K562 (cell line): ENCODE results near the gene PCBP3. TPM values are rescaled to one million over a fixed set of nuclear protein-coding genes. Genes with fewer than 3 reads are reported as not detected.

Experiments
- ATAC-seq: fragments of 200-7000 bp; cut with Tn5 transposase; 3 replicates; pipeline ENCODE4 v1.9.1; 2020; ENCODE audit warnings: moderate library complexity
- BruUV-seq: library from RNA; stranded (reverse); fragments of 400-500 nt; replicated peaks from 2 replicates; lab custom pipeline; 2021; lab: Mats Ljungman, UMichigan
- CTCF ChIA-PET: fragments of 300-600 bp; formaldehyde crosslinking; extraction: SDS; loops from one replicate; lab custom pipeline; 2021; ENCODE audit warnings: low intra/inter-chr PET ratio; lab: Yijun Ruan, JAX
- POLR2A ChIA-PET: fragments of 300-600, 350-650 bp; sonication (Branson Sonifier 250); formaldehyde crosslinking; extraction: SDS; loops from one replicate; lab custom pipeline; 2021; ENCODE audit warnings: antibody characterized with exemption, inconsistent platforms; lab: Yijun Ruan, JAX
- DNase-seq, 4 experiments: peaks; one replicate each; pipeline versions ENCODE4 v3.0.0 to v3.0.0-alpha.2; 2011 to 2018; ENCODE audit warnings: low spot score in 3 of 4, mixed read lengths in 3 of 4; ENCODE audit errors: extremely low read depth in 1 of 4
- FAIRE-seq: peaks from 2 replicates; lab custom pipeline; 2011; peaks lifted over from hg19 to GRCh38; lab: Jason Lieb, UNC
- H2AFZ ChIP-seq: 2 replicates; pipeline ENCODE4 v1.6.0; 2011; ENCODE audit warnings: low read depth, low read length, control low read depth, inconsistent platforms
- H3K27ac ChIP-seq: fragments of 200-600 bp; 3 replicates; pipeline ENCODE4 v1.8.0; 2011; ENCODE audit warnings: low read depth, mild to moderate bottlenecking, control low read depth, inconsistent platforms, low read length, moderate library complexity, mixed read lengths; ENCODE audit errors: extremely low read depth
- H3K27me3 ChIP-seq, 2 experiments: fragments of 300-600 bp in 1 of 2; 2 replicates in 1 of 2; 3 replicates in 1 of 2; pipeline versions ENCODE4 v1.6.0 to v1.8.0; 2011; ENCODE audit warnings: inconsistent platforms in 2 of 2, low read length in 2 of 2, mild to moderate bottlenecking in 1 of 2, mixed read lengths in 1 of 2, moderate library complexity in 1 of 2; ENCODE audit not compliant: control insufficient read depth in 2 of 2, insufficient read depth in 2 of 2
- H3K36me3 ChIP-seq: fragments of 300-600 bp; 3 replicates; pipeline ENCODE4 v1.8.0; 2011; ENCODE audit warnings: mild to moderate bottlenecking, low read length, inconsistent platforms; ENCODE audit not compliant: control insufficient read depth, insufficient read depth
- H3K4me1 ChIP-seq, 2 experiments: fragments of 200-600 bp in 1 of 2; replicated peaks in 1 of 2; 2 replicates in 1 of 2; 3 replicates in 1 of 2; pipeline versions ENCODE4 v1.5.1 to v1.8.0; 2011; ENCODE audit warnings: inconsistent platforms in 2 of 2, low read length in 2 of 2, mild to moderate bottlenecking in 1 of 2, mixed read lengths in 1 of 2, moderate library complexity in 1 of 2; ENCODE audit not compliant: control insufficient read depth in 2 of 2, insufficient read depth in 2 of 2
- H3K4me2 ChIP-seq: 2 replicates; pipeline ENCODE4 v1.6.1; 2011; ENCODE audit warnings: low read length, control low read depth, inconsistent platforms, mixed read lengths; ENCODE audit not compliant: insufficient read depth
- H3K4me3 ChIP-seq: fragments of 200-600 bp; sonication (generic), shearing (Covaris generic); 2 replicates; pipeline ENCODE4 v1.5.1; 2016; ENCODE audit warnings: control low read depth, inconsistent platforms
- H3K79me2 ChIP-seq: fragments of 200-600 bp; 3 replicates; pipeline ENCODE4 v1.8.0; 2011; ENCODE audit warnings: low read length, inconsistent platforms; ENCODE audit not compliant: control insufficient read depth, insufficient read depth
- H3K9ac ChIP-seq, 2 experiments: 2 replicates each; pipeline versions ENCODE4 v1.6.0 to v1.6.1; 2011; ENCODE audit warnings: low read depth in 2 of 2, low read length in 2 of 2, control low read depth in 1 of 2, inconsistent platforms in 1 of 2, mild to moderate bottlenecking in 1 of 2, mixed read lengths in 1 of 2; ENCODE audit not compliant: insufficient read depth in 1 of 2
- H3K9me1 ChIP-seq: one replicate; pipeline ENCODE4 v1.6.0; 2011; ENCODE audit warnings: inconsistent platforms, mild to moderate bottlenecking, low read length, moderate library complexity; ENCODE audit not compliant: control insufficient read depth, insufficient read depth
- H3K9me3 ChIP-seq: replicated peaks from 2 replicates; pipeline ENCODE4 v1.5.1; 2011; ENCODE audit warnings: low read depth, low read length, inconsistent platforms; ENCODE audit not compliant: control insufficient read depth, insufficient read depth
- H4K20me1 ChIP-seq: replicated peaks from 2 replicates; pipeline ENCODE4 v1.6.1; 2011; ENCODE audit warnings: low read length, inconsistent platforms, mixed read lengths; ENCODE audit not compliant: control insufficient read depth, insufficient read depth
- CCAR2 ChIP-seq: fragments of 200-400 bp; formaldehyde crosslinking; IDR thresholded peaks from 2 replicates; pipeline ENCODE4 v1.6.1; 2017; ENCODE audit warnings: mild to moderate bottlenecking, low read depth, low read length
- EGR1 ChIP-seq: fragments of 450-650 bp; conservative IDR thresholded peaks from 2 replicates; pipeline ENCODE4 v1.6.1; 2017; ENCODE audit warnings: mild to moderate bottlenecking
- ERF ChIP-seq: fragments of 450-650 bp; formaldehyde crosslinking; IDR thresholded peaks from 2 replicates; pipeline ENCODE4 v1.4.0; 2020; ENCODE audit warnings: mild to moderate bottlenecking, mixed read lengths
- FOXP1 ChIP-seq: sonication (generic); formaldehyde crosslinking; IDR thresholded peaks from 2 replicates; pipeline ENCODE4 v1.8.0; 2022; ENCODE audit warnings: mild to moderate bottlenecking, missing genetic modification reagents
- KDM5B ChIP-seq: fragments of 200-600 bp; sonication (generic); IDR thresholded peaks from 2 replicates; pipeline ENCODE4 v1.6.1; 2012; ENCODE audit warnings: low read depth, mild to moderate bottlenecking, moderate library complexity, low read length, control low read depth, inconsistent platforms; ENCODE audit not compliant: insufficient replicate concordance
- KHSRP ChIP-seq: fragments of 450-650 bp; IDR thresholded peaks from 2 replicates; pipeline ENCODE4 v1.6.1; 2017
- KLF13 ChIP-seq: fragments of 450-650 bp; IDR thresholded peaks from 2 replicates; pipeline ENCODE4 v1.6.1; 2016; ENCODE audit warnings: missing genetic modification characterization, low read depth, mild to moderate bottlenecking, missing compliant biosample characterization, moderate library complexity, borderline replicate concordance
- L3MBTL2 ChIP-seq: fragments of 450-650 bp; IDR thresholded peaks from 2 replicates; pipeline ENCODE4 v1.6.1; 2016; ENCODE audit warnings: mild to moderate bottlenecking, moderate library complexity
- MIER1 ChIP-seq: fragments of 450-650 bp; IDR thresholded peaks from 2 replicates; pipeline ENCODE4 v1.6.1; 2016; ENCODE audit warnings: antibody characterized with exemption, mild to moderate bottlenecking, low read depth
- NR2F6 ChIP-seq: fragments of 450-650 bp; formaldehyde crosslinking; IDR thresholded peaks from 2 replicates; pipeline ENCODE4 v1.4.0; 2020; ENCODE audit warnings: mild to moderate bottlenecking
- POLR2G ChIP-seq: fragments of 200-400 bp; formaldehyde crosslinking; IDR thresholded peaks from 2 replicates; pipeline ENCODE4 v1.6.1; 2017; ENCODE audit warnings: low read depth, mild to moderate bottlenecking, antibody characterized with exemption, low read length, moderate library complexity
- RBM25 ChIP-seq: fragments of 200-400 bp; formaldehyde crosslinking; IDR thresholded peaks from 2 replicates; pipeline ENCODE4 v1.6.1; 2018; ENCODE audit warnings: low read length, low read depth, moderate library complexity; ENCODE audit not compliant: severe bottlenecking
- ZBTB17 ChIP-seq: fragments of 450-650 bp; formaldehyde crosslinking; IDR thresholded peaks from 2 replicates; pipeline ENCODE4 v1.4.0; 2020; ENCODE audit warnings: mild to moderate bottlenecking
- ZBTB7A ChIP-seq: IDR thresholded peaks from 2 replicates; pipeline ENCODE4 v1.6.1; 2011; ENCODE audit warnings: low read depth, mild to moderate bottlenecking, low read length, moderate library complexity, borderline replicate concordance; ENCODE audit not compliant: control insufficient read depth
- ZNF140 ChIP-seq: fragments of 250-450 bp; sonication (Bioruptor Pico); IDR thresholded peaks from 2 replicates; pipeline ENCODE4 v1.8.0; 2021; ENCODE audit warnings: moderate library complexity, mild to moderate bottlenecking, inconsistent platforms
- ZNF175 ChIP-seq: fragments of 200-800 bp; sonication (Bioruptor generic); IDR thresholded peaks from 2 replicates; pipeline ENCODE4 v1.6.1; 2016; ENCODE audit warnings: low read depth, mild to moderate bottlenecking, missing genetic modification characterization, missing compliant biosample characterization
- ZNF253 ChIP-seq: fragments of 250-450 bp; sonication (Bioruptor Pico); conservative IDR thresholded peaks from 2 replicates; pipeline ENCODE4 v1.6.1; 2021; ENCODE audit warnings: mild to moderate bottlenecking
- WGBS: fragments of 100-300 bp; shearing (Covaris generic); methylation state at CpG from one replicate; pipeline ENCODE4 v1.1.6; 2016; ENCODE audit warnings: low coverage, mixed read lengths; ENCODE audit not compliant: insufficient coverage; ENCODE audit errors: missing lambda C conversion rate; 5-methylcytosine and 5-hydroxymethylcytosine counted together
- in situ Hi-C: fragments of 300-500 bp; cut with MboI; formaldehyde crosslinking; loops from 4 replicates; pipeline ENCODE4 v1.15.0; 2018; ENCODE audit warnings: inconsistent platforms, mixed read lengths
- intact Hi-C: fragments of 100-400 bp; cut with micrococcal nuclease; formaldehyde crosslinking; loops from 2 replicates; pipeline ENCODE4 v1.14.2; 2022
- polyA plus RNA-seq, 8 experiments: library from polyadenylated mRNA; depleted of rRNA in 4 of 8; stranded (reverse) in 5 of 8; unstranded in 3 of 8; fragments of >200 nt; fragmentation: Nextera tagmentation in 2 of 8; fragmentation: Illumina TruSeq in 1 of 8; extraction: Ambion mirVana in 2 of 8; extraction: Trizol in 1 of 8; gene quantifications; 2 replicates each; pipeline versions ENCODE4 v1.2.1 to v1.2.3, GENCODE V29; 2011 to 2014; ENCODE audit warnings: inconsistent platforms in 1 of 8, missing spikeins in 1 of 8
- total RNA-seq, 7 experiments: library from RNA; depleted of rRNA in 6 of 7; stranded (reverse); fragments of >200 nt in 6 of 7; fragmentation: Illumina TruSeq in 2 of 7; extraction: Trizol in 2 of 7; gene quantifications; 2 replicates each; pipeline versions ENCODE4 v1.2.1 to v1.2.3, GENCODE V29; 2011 to 2021; ENCODE audit warnings: low replicate concordance in 1 of 7
- TF ChIP-seq, protein P1 (sequence below): sonication (generic); IDR thresholded peaks from 2 replicates; pipeline ENCODE4 v1.6.1; 2016
- TF ChIP-seq, protein P2 (sequence below): sonication (generic); formaldehyde crosslinking; IDR thresholded peaks from 2 replicates; pipeline ENCODE4 v1.8.0; 2023; ENCODE audit warnings: mild to moderate bottlenecking, missing genetic modification reagents

The PCBP3 gene
- total and polyA plus RNA-seq, 9 of the 15 experiments (the other 6 are each of a cell fraction or from before 2014, with no cell fraction given) = 0.18 TPM; not detected in 8

DNA sequence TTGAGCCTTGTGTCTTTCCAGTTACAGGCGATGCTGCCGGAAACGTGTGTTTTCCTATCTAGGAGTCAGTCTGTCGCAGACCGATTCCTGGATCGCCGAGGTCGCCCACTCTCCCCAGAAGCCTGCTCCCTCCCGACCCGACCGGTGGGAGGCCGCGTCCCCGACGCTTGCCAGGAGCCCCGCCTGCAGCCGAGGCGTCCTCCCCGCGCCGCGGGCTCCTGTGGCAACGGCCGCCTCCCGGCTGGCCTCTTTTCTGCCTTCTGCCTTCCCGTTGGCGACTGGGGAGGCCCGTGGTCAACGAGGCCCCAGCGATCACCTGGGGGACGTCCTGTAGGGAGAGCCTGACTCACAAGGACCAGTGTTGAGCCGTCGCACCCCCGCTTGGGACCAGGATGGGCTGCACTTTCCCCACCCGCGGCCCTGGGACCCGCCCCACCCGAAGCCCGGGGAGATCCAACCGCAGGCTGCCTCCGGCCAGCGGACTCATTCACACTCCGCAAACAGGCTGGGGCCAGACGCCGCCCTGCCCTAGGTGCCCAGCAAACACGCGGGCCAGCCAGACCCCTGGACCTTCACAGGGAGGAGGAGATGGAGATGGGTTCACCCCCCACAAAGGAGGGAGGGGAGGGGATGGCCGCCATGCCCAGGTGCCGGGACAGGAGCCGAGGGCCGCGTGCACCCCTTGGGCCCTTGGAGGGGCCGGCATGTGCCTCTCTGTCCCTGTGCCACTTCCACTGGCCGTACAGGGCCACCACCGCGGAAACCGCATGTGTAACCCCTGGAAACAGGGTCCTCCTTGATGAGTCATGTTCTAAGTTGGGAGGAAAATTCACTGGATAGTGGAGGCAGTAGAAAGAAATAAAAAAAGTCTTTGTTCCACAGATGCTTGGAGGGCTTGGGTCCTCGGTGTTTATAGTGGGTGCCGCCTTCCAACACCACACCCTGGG, 330.8 kb downstream of the PCBP3 start:
- Histone ChIP-seq H3K27ac (no peak overlapping the region), H3K4me1 (peaks cover 0 to 56% of the 10 kb centered on the region in 2 experiments; a peak in 4 of 5 replicates), H3K9me1 (no peaks in the 10 kb centered on the region), H4K20me1 (peaks cover 6% of the 10 kb centered on the region; the same call in 1 of the 2 replicates), H2AFZ (peak overlapping the region; percentile 70), H3K4me3 (peak overlapping the region; percentile 14), H3K9me3 (no peaks in the 10 kb centered on the region), H3K27me3 (peaks cover 29 to 51% of the 10 kb centered on the region in 2 experiments), H3K36me3 (no peaks in the 10 kb centered on the region), H3K79me2 (no peaks in the 10 kb centered on the region), H3K4me2 (peak overlapping the region; percentile 57), H3K9ac (peak overlapping the region in 1 of 2 experiments; percentile 84; a peak in 2 of 4 replicates)
- no TSS peak for BruUV-seq
- ATAC-seq (peak; percentile 36), DNase-seq (peak in 3 of 4 experiments; percentile 42 to 66 (median 55)), FAIRE-seq (peak; percentile 19)
- 4% methylated on average over 48 of the region's 59 CpGs for WGBS
- intact Hi-C loops (loop anchor here (5.0 to 10.0 kb wide), 3 partner anchors 70 to 168 kb away; partner anchors contain the start of gene COL6A2), in situ Hi-C loops (no loop called here)
- ChIA-PET CTCF (interaction anchor here (0.6 kb wide), 1 partner anchor 12 kb away, joined by 3 read pairs; no protein-coding TSS in a partner anchor), POLR2A (interaction anchor here (0.6 to 1.3 kb wide), 4 partner anchors 7 to 169 kb away, joined by 3 to 5 read pairs (median 3); no protein-coding TSS in a partner anchor)
- TF ChIP-seq KDM5B (peak; percentile 7), ERF (CRISPR knock-in tag) (no peak), POLR2G (peak; percentile 37; the same call in 1 of the 2 replicates), ZNF175 (CRISPR knock-in tag) (no peak), KHSRP (no peak), L3MBTL2 (0 out of 2 replicates have a peak, but pooled peaks have one; percentile 51), ZNF253 (CRISPR knock-in tag) (no peak), RBM25 (no peak), EGR1 (peak; percentile 4; the same call in 1 of the 2 replicates), ZBTB17 (CRISPR knock-in tag) (peak; percentile 92), KLF13 (tag) (no peak), ZBTB7A (peak; percentile 8; the same call in 1 of the 2 replicates), NR2F6 (CRISPR knock-in tag) (0 out of 2 replicates have a peak, but pooled peaks have one; percentile 23), CCAR2 (no peak), FOXP1 (CRISPR knock-in tag) (peak; percentile 65; the same call in 1 of the 2 replicates), MIER1 (no peak), ZNF140 (CRISPR knock-in tag) (no peak)
- TF ChIP-seq, protein P1, sequence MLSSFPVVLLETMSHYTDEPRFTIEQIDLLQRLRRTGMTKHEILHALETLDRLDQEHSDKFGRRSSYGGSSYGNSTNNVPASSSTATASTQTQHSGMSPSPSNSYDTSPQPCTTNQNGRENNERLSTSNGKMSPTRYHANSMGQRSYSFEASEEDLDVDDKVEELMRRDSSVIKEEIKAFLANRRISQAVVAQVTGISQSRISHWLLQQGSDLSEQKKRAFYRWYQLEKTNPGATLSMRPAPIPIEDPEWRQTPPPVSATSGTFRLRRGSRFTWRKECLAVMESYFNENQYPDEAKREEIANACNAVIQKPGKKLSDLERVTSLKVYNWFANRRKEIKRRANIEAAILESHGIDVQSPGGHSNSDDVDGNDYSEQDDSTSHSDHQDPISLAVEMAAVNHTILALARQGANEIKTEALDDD = no peak
- TF ChIP-seq, protein P2, sequence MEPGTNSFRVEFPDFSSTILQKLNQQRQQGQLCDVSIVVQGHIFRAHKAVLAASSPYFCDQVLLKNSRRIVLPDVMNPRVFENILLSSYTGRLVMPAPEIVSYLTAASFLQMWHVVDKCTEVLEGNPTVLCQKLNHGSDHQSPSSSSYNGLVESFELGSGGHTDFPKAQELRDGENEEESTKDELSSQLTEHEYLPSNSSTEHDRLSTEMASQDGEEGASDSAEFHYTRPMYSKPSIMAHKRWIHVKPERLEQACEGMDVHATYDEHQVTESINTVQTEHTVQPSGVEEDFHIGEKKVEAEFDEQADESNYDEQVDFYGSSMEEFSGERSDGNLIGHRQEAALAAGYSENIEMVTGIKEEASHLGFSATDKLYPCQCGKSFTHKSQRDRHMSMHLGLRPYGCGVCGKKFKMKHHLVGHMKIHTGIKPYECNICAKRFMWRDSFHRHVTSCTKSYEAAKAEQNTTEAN (CRISPR knock-in tag) = no peak
